K562 treated with DMSO at 1 percent for 24 hours (cell line): Measurements from ENCODE around the gene PXMP4. TPM values are rescaled to one million over a fixed set of nuclear protein-coding genes. Genes with fewer than 3 reads are reported as not detected.

Experiments
- total RNA-seq: library from RNA; unstranded; fragments of 300-600 nt; gene quantifications from 2 replicates; pipeline ENCODE4 v1.2.3, GENCODE V29; 2022; ENCODE audit warnings: low read depth; ENCODE audit not compliant: insufficient read depth

Gene PXMP4
- total RNA-seq, result 10.8 and 14.3 TPM in 2 replicates

GRCh38 chr20:33719989-33720709 is at the start of gene PXMP4:
TSS of gene PXMP4 (minus strand) at chr20:33720310. CDS start at chr20:33720207, 103 bp downstream.

GRCh38 chr20:33731693-33732165 is 11.6 kb upstream of the PXMP4 start, which contains the start of gene ZNF341:
TSS of gene ZNF341 (plus strand) at chr20:33731996. CDS start at chr20:33732022, 26 bp downstream.

GRCh38 chr20:33686100-33686983 is 33.8 kb downstream of the PXMP4 start, which contains the start of gene E2F1:
TSS of gene E2F1 (minus strand) at chr20:33686385. CDS start at chr20:33686264, 121 bp downstream.

GRCh38 chr20:33674294-33675135 is 45.6 kb downstream of the PXMP4 start, which contains the start of gene NECAB3:
TSS of gene NECAB3 (minus strand) at chr20:33674428. CDS start at chr20:33674352, 76 bp downstream.

GRCh38 chr20:33666293-33667244 is 53.5 kb downstream of the PXMP4 start, which contains the start of gene ACTL10:
TSS of gene ACTL10 (plus strand) at chr20:33666943. CDS start at chr20:33667498, 555 bp downstream.

GRCh38 chr20:33662172-33662571 is 57.9 kb downstream of the PXMP4 start, which contains the start of gene C20orf144:
TSS of gene C20orf144 (plus strand) at chr20:33662327. CDS start at chr20:33662346, 19 bp downstream.

Other genes starting within 250 kb of the PXMP4 start
- 19.8 and 28.5 TPM in 2 replicates for gene CBFA2T2, start 230.2 kb downstream of the PXMP4 start, total RNA-seq
- gene C20orf144, start 58.0 kb downstream of the PXMP4 start, total RNA-seq, result 0.19 and 0.85 TPM in 2 replicates
- 0.17 and 0.52 TPM in 2 replicates for gene ACTL10, start 53.4 kb downstream of the PXMP4 start, total RNA-seq
- gene NECAB3, start 45.9 kb downstream of the PXMP4 start, total RNA-seq, result 54.5 and 58.2 TPM in 2 replicates
- gene E2F1, start 33.9 kb downstream of the PXMP4 start, total RNA-seq, result 47.6 and 55.5 TPM in 2 replicates
- gene ZNF341, start 11.7 kb upstream of the PXMP4 start, total RNA-seq, result 2.1 and 2.6 TPM in 2 replicates
- 83.7 and 94.1 TPM in 2 replicates for gene CHMP4B, start 91.0 kb upstream of the PXMP4 start, total RNA-seq